K562 (cell line): ENCODE measurements around the gene TMEM200A. TPM values are rescaled to one million over a fixed set of nuclear protein-coding genes. Genes with fewer than 3 reads are reported as not detected.

ENCODE experiments used
- ATAC-seq: fragments of 200-7000 bp; cut with Tn5 transposase; 3 replicates; pipeline ENCODE4 v1.9.1; 2020; ENCODE audit warnings: moderate library complexity
- BruUV-seq: library from RNA; stranded (reverse); fragments of 400-500 nt; replicated peaks from 2 replicates; lab custom pipeline; 2021; lab: Mats Ljungman, UMichigan
- CTCF ChIA-PET: fragments of 300-600 bp; formaldehyde crosslinking; extraction: SDS; loops from one replicate; lab custom pipeline; 2021; ENCODE audit warnings: low intra/inter-chr PET ratio; lab: Yijun Ruan, JAX
- POLR2A ChIA-PET: fragments of 300-600, 350-650 bp; sonication (Branson Sonifier 250); formaldehyde crosslinking; extraction: SDS; loops from one replicate; lab custom pipeline; 2021; ENCODE audit warnings: antibody characterized with exemption, inconsistent platforms; lab: Yijun Ruan, JAX
- DNase-seq, 4 experiments: peaks; one replicate each; pipeline versions ENCODE4 v3.0.0 to v3.0.0-alpha.2; 2011 to 2018; ENCODE audit warnings: low spot score in 3 of 4, mixed read lengths in 3 of 4; ENCODE audit errors: extremely low read depth in 1 of 4
- FAIRE-seq: peaks from 2 replicates; lab custom pipeline; 2011; peaks lifted over from hg19 to GRCh38; lab: Jason Lieb, UNC
- H2AFZ ChIP-seq: 2 replicates; pipeline ENCODE4 v1.6.0; 2011; ENCODE audit warnings: low read depth, low read length, control low read depth, inconsistent platforms
- H3K27ac ChIP-seq: fragments of 200-600 bp; 3 replicates; pipeline ENCODE4 v1.8.0; 2011; ENCODE audit warnings: low read depth, mild to moderate bottlenecking, control low read depth, inconsistent platforms, low read length, moderate library complexity, mixed read lengths; ENCODE audit errors: extremely low read depth
- H3K27me3 ChIP-seq, 2 experiments: fragments of 300-600 bp in 1 of 2; 2 replicates in 1 of 2; 3 replicates in 1 of 2; pipeline versions ENCODE4 v1.6.0 to v1.8.0; 2011; ENCODE audit warnings: inconsistent platforms in 2 of 2, low read length in 2 of 2, mild to moderate bottlenecking in 1 of 2, mixed read lengths in 1 of 2, moderate library complexity in 1 of 2; ENCODE audit not compliant: control insufficient read depth in 2 of 2, insufficient read depth in 2 of 2
- H3K36me3 ChIP-seq: fragments of 300-600 bp; 3 replicates; pipeline ENCODE4 v1.8.0; 2011; ENCODE audit warnings: mild to moderate bottlenecking, low read length, inconsistent platforms; ENCODE audit not compliant: control insufficient read depth, insufficient read depth
- H3K4me1 ChIP-seq, 2 experiments: fragments of 200-600 bp in 1 of 2; replicated peaks in 1 of 2; 2 replicates in 1 of 2; 3 replicates in 1 of 2; pipeline versions ENCODE4 v1.5.1 to v1.8.0; 2011; ENCODE audit warnings: inconsistent platforms in 2 of 2, low read length in 2 of 2, mild to moderate bottlenecking in 1 of 2, mixed read lengths in 1 of 2, moderate library complexity in 1 of 2; ENCODE audit not compliant: control insufficient read depth in 2 of 2, insufficient read depth in 2 of 2
- H3K4me2 ChIP-seq: 2 replicates; pipeline ENCODE4 v1.6.1; 2011; ENCODE audit warnings: low read length, control low read depth, inconsistent platforms, mixed read lengths; ENCODE audit not compliant: insufficient read depth
- H3K4me3 ChIP-seq: fragments of 200-600 bp; sonication (generic), shearing (Covaris generic); 2 replicates; pipeline ENCODE4 v1.5.1; 2016; ENCODE audit warnings: control low read depth, inconsistent platforms
- H3K79me2 ChIP-seq: fragments of 200-600 bp; 3 replicates; pipeline ENCODE4 v1.8.0; 2011; ENCODE audit warnings: low read length, inconsistent platforms; ENCODE audit not compliant: control insufficient read depth, insufficient read depth
- H3K9ac ChIP-seq, 2 experiments: 2 replicates each; pipeline versions ENCODE4 v1.6.0 to v1.6.1; 2011; ENCODE audit warnings: low read depth in 2 of 2, low read length in 2 of 2, control low read depth in 1 of 2, inconsistent platforms in 1 of 2, mild to moderate bottlenecking in 1 of 2, mixed read lengths in 1 of 2; ENCODE audit not compliant: insufficient read depth in 1 of 2
- H3K9me1 ChIP-seq: one replicate; pipeline ENCODE4 v1.6.0; 2011; ENCODE audit warnings: inconsistent platforms, mild to moderate bottlenecking, low read length, moderate library complexity; ENCODE audit not compliant: control insufficient read depth, insufficient read depth
- H3K9me3 ChIP-seq: replicated peaks from 2 replicates; pipeline ENCODE4 v1.5.1; 2011; ENCODE audit warnings: low read depth, low read length, inconsistent platforms; ENCODE audit not compliant: control insufficient read depth, insufficient read depth
- H4K20me1 ChIP-seq: replicated peaks from 2 replicates; pipeline ENCODE4 v1.6.1; 2011; ENCODE audit warnings: low read length, inconsistent platforms, mixed read lengths; ENCODE audit not compliant: control insufficient read depth, insufficient read depth
- CREB1 ChIP-seq, 2 experiments: sonication (generic) in 1 of 2; formaldehyde crosslinking in 1 of 2; IDR thresholded peaks; 2 replicates each; pipeline versions ENCODE4 v1.6.1 to v1.8.0; 2012 to 2022; ENCODE audit warnings: inconsistent platforms in 1 of 2, mild to moderate bottlenecking in 1 of 2, missing genetic modification reagents in 1 of 2, moderate library complexity in 1 of 2
- HMGXB4 ChIP-seq: sonication (generic); formaldehyde crosslinking; IDR thresholded peaks from 2 replicates; pipeline ENCODE4 v1.8.1; 2023; ENCODE audit warnings: mild to moderate bottlenecking, missing genetic modification reagents
- NEUROD1 ChIP-seq: fragments of 150-350 bp; IDR thresholded peaks from 2 replicates; pipeline ENCODE4 v1.6.1; 2014; ENCODE audit warnings: borderline replicate concordance, low read length, low read depth; ENCODE audit not compliant: partially characterized antibody
- PBX2 ChIP-seq, 2 experiments: IDR thresholded peaks in 1 of 2; conservative IDR thresholded peaks in 1 of 2; 2 replicates each; pipeline ENCODE4 v1.6.1; 2016; ENCODE audit warnings: low read depth in 2 of 2, mild to moderate bottlenecking in 1 of 2, missing compliant biosample characterization in 1 of 2, missing genetic modification characterization in 1 of 2, moderate library complexity in 1 of 2
- RBM39 ChIP-seq: fragments of 200-400 bp; formaldehyde crosslinking; optimal IDR thresholded peaks from 2 replicates; pipeline ENCODE3; 2018; ENCODE audit warnings: low read depth, low read length
- SNRNP70 ChIP-seq: fragments of 200-400 bp; formaldehyde crosslinking; optimal IDR thresholded peaks from 2 replicates; pipeline ENCODE3; 2017; ENCODE audit warnings: low read depth, low read length
- SOX6 ChIP-seq: fragments of 450-650 bp; IDR thresholded peaks from 2 replicates; pipeline ENCODE4 v1.6.1; 2014; ENCODE audit warnings: mild to moderate bottlenecking
- SUPT5H ChIP-seq: fragments of 450-650 bp; IDR thresholded peaks from 2 replicates; pipeline ENCODE4 v1.6.1; 2016
- YBX1 ChIP-seq: fragments of 450-650 bp; IDR thresholded peaks from 2 replicates; pipeline ENCODE4 v1.7.1; 2016; ENCODE audit warnings: mild to moderate bottlenecking
- ZNF239 ChIP-seq: fragments of 250-450 bp; sonication (Bioruptor Pico); IDR thresholded peaks from 2 replicates; pipeline ENCODE4 v1.4.0; 2020; ENCODE audit warnings: mild to moderate bottlenecking
- ZNF274 ChIP-seq: IDR thresholded peaks from 2 replicates; pipeline ENCODE4 v1.6.1; 2011; ENCODE audit warnings: low read depth, mild to moderate bottlenecking, low read length, moderate library complexity, borderline replicate concordance
- WGBS: fragments of 100-300 bp; shearing (Covaris generic); methylation state at CpG from one replicate; pipeline ENCODE4 v1.1.6; 2016; ENCODE audit warnings: low coverage, mixed read lengths; ENCODE audit not compliant: insufficient coverage; ENCODE audit errors: missing lambda C conversion rate; 5-methylcytosine and 5-hydroxymethylcytosine counted together
- in situ Hi-C: fragments of 300-500 bp; cut with MboI; formaldehyde crosslinking; loops from 4 replicates; pipeline ENCODE4 v1.15.0; 2018; ENCODE audit warnings: inconsistent platforms, mixed read lengths
- intact Hi-C: fragments of 100-400 bp; cut with micrococcal nuclease; formaldehyde crosslinking; loops from 2 replicates; pipeline ENCODE4 v1.14.2; 2022
- polyA plus RNA-seq, 8 experiments: library from polyadenylated mRNA; depleted of rRNA in 4 of 8; stranded (reverse) in 5 of 8; unstranded in 3 of 8; fragments of >200 nt; fragmentation: Nextera tagmentation in 2 of 8; fragmentation: Illumina TruSeq in 1 of 8; extraction: Ambion mirVana in 2 of 8; extraction: Trizol in 1 of 8; gene quantifications; 2 replicates each; pipeline versions ENCODE4 v1.2.1 to v1.2.3, GENCODE V29; 2011 to 2014; ENCODE audit warnings: inconsistent platforms in 1 of 8, missing spikeins in 1 of 8
- total RNA-seq, 7 experiments: library from RNA; depleted of rRNA in 6 of 7; stranded (reverse); fragments of >200 nt in 6 of 7; fragmentation: Illumina TruSeq in 2 of 7; extraction: Trizol in 2 of 7; gene quantifications; 2 replicates each; pipeline versions ENCODE4 v1.2.1 to v1.2.3, GENCODE V29; 2011 to 2021; ENCODE audit warnings: low replicate concordance in 1 of 7
- TF ChIP-seq, protein P1 (sequence below), 2 experiments: fragments of 450-650 bp; conservative IDR thresholded peaks; 2 replicates each; pipeline ENCODE4 v1.6.1; 2017; ENCODE audit warnings: mild to moderate bottlenecking in 2 of 2, moderate library complexity in 2 of 2
- TF ChIP-seq, protein P2 (sequence below): sonication (generic); formaldehyde crosslinking; IDR thresholded peaks from 2 replicates; pipeline ENCODE4 v1.8.1; 2022; ENCODE audit warnings: missing genetic modification reagents

Gene TMEM200A
- total and polyA plus RNA-seq, 9 of the 15 experiments (the other 6 are each of a cell fraction or from before 2014, with no cell fraction given): 0.04 TPM; not detected in 8

- TF ChIP-seq PBX2 (CRISPR knock-in tag; IDR thresholded peaks at IDR 0.05; ENCODE audit: low read depth) (no peak), PBX2 (tag; conservative IDR thresholded peaks at IDR 0.05; ENCODE audit: low read depth) (no peak), YBX1 (no peak), ZNF274 (no peak), RBM39 (no peak), SNRNP70 (no peak), ZNF239 (CRISPR knock-in tag) (no peak), CREB1 (IDR thresholded peaks at IDR 0.05) (no peak), CREB1 (CRISPR knock-in tag; IDR thresholded peaks at IDR 0.05) (no peak)
- TF ChIP-seq, all 486 proteins: peak for 0
Observed at GRCh38 chr6:130389142-130389541, 23.3 kb downstream of the TMEM200A start (continued).

DNA sequence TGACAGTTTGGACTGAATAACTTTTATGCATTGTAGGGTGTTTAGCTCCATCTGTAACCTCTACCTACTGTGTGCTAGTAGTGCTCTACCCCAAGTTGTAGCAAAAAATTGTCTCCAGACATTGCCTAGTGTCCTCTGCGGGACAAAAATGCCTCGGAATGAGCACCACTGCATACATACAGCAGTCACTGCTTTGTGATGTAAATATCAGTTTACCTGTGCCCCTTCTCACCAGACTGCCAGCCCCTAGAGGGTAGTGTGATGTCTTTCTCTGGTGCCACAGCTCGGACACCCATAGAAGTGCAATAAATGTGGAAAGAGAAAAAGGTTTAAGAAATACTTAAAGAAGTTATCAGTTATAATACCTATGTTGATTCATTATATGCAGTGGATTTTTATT is 25.1 kb downstream of the TMEM200A start:
- no peaks in the 10 kb centered on the region for H3K4me1 ChIP-seq
- no peaks in the 10 kb centered on the region for H4K20me1 ChIP-seq
- H3K9me1 ChIP-seq: no peaks in the 10 kb centered on the region
- intact Hi-C loops (no loop called here), in situ Hi-C loops (no loop called here)
- ChIA-PET POLR2A (no interaction called here), CTCF (no interaction called here)
- H3K36me3 ChIP-seq: no peaks in the 10 kb centered on the region
- H2AFZ ChIP-seq: no peak overlapping the region
- H3K9ac ChIP-seq: no peak overlapping the region
- no peak for FAIRE-seq
- DNase-seq: no peak
- no peak overlapping the region for H3K27ac ChIP-seq
- no peak overlapping the region for H3K4me3 ChIP-seq
- no peak for ATAC-seq
- no peaks in the 10 kb centered on the region for H3K27me3 ChIP-seq
- H3K9me3 ChIP-seq: no peaks in the 10 kb centered on the region
- H3K79me2 ChIP-seq: no peaks in the 10 kb centered on the region
- H3K4me2 ChIP-seq: no peak overlapping the region
- no TSS peak for BruUV-seq
- WGBS: 3% methylated on average over 3 of the region's 3 CpGs
- TF ChIP-seq NEUROD1: no peak
- TF ChIP-seq HMGXB4 (CRISPR knock-in tag): no peak
- TF ChIP-seq, protein P1, sequence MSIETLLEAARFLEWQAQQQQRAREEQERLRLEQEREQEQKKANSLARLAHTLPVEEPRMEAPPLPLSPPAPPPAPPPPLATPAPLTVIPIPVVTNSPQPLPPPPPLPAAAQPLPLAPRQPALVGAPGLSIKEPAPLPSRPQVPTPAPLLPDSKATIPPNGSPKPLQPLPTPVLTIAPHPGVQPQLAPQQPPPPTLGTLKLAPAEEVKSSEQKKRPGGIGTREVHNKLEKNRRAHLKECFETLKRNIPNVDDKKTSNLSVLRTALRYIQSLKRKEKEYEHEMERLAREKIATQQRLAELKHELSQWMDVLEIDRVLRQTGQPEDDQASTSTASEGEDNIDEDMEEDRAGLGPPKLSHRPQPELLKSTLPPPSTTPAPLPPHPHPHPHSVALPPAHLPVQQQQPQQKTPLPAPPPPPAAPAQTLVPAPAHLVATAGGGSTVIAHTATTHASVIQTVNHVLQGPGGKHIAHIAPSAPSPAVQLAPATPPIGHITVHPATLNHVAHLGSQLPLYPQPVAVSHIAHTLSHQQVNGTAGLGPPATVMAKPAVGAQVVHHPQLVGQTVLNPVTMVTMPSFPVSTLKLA (conservative IDR thresholded peaks at IDR 0.05): no peak
- no peak for TF ChIP-seq SOX6
- TF ChIP-seq SUPT5H: no peak
- TF ChIP-seq, protein P2, sequence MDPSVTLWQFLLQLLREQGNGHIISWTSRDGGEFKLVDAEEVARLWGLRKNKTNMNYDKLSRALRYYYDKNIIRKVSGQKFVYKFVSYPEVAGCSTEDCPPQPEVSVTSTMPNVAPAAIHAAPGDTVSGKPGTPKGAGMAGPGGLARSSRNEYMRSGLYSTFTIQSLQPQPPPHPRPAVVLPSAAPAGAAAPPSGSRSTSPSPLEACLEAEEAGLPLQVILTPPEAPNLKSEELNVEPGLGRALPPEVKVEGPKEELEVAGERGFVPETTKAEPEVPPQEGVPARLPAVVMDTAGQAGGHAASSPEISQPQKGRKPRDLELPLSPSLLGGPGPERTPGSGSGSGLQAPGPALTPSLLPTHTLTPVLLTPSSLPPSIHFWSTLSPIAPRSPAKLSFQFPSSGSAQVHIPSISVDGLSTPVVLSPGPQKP (CRISPR knock-in tag): no peak
